Stimulated activated CD8-positive, alpha-beta memory T cell treated with anti-CD3 and anti-CD28 coated beads, Interleukin-15, amount 100 ng/mL, for 48 hours (primary cell): ENCODE results near the gene MAGI3.
"Not testable (repeated sequence)": the region's sequence is repeated elsewhere in the genome, so short reads cannot be mapped to it uniquely, and the experiment has no call there.

ENCODE experiments used
- DNase-seq, 2 donors: peaks; one replicate each; pipeline ENCODE4 v3.0.0-alpha.2; 2020; ENCODE audit warnings: low read depth in 2 of 2

MAGI3 gene

GRCh38 chr1:113515498-113515897, 125.2 kb downstream of the MAGI3 start:
- DNase-seq, result no peak

GRCh38 chr1:113517346-113517745, 127.0 kb downstream of the MAGI3 start:
- no peak for DNase-seq

- no peak for DNase-seq
Measured at GRCh38 chr1:113517983-113518382, 127.7 kb downstream of the MAGI3 start.

- no peak for DNase-seq
Measured at GRCh38 chr1:113519556-113519955, 129.2 kb downstream of the MAGI3 start.

DNA sequence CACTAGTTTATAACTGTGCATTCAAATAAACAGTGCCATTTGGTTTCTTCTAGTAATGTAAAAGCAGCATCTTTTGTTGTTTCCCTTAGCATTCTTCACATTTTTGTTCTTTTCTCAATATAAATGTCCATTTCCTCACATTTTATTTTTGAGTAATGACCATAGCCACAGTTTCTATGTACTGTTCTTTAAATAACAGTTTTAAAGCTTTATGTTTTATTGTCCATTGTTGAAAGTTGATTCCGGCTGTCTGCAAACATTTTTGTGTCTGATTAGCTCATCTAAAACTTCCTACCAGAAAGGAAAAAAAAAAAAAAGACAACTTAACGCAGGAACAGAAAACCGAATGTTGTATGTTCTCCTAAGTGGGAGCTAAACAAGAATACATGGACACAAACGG, 139.7 kb downstream of the MAGI3 start:
- DNase-seq, result no peak

- DNase-seq, result no peak
Measured at GRCh38 chr1:113531321-113531720, 141.0 kb downstream of the MAGI3 start.

- DNase-seq, result no peak
Measured at GRCh38 chr1:113533061-113533460, 142.7 kb downstream of the MAGI3 start.

GRCh38 chr1:113534130-113534817, 144.0 kb downstream of the MAGI3 start:
- no peak for DNase-seq

- DNase-seq, result no peak
Measured at GRCh38 chr1:113534875-113535274, 144.6 kb downstream of the MAGI3 start.

DNA sequence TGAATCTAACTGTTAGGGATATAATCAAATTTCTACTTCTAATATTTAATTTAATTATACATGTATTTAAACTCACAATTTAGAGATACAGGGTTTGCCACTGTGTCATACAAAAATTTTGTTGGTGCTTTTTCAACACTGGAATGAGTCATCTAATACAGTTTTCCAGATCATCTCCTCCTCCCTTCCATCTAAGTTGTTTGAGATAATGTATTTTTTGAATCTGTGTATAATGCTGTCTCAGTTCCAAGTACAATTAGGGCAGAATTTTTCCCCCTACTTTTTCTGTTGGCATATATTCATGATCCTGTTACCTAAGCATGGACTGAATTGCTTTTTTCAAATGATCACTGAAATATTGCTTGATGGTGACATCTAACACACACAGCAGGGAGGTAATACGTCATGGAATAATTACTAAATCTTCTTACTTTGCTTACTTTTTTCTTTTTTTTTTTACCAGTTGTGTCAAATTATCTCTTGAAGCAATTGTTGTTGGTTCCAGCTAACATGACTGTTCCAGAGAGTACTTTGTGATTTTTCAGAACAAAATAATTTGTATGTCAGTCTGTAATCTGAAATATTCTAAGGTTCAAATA, 146.0 kb downstream of the MAGI3 start:
- DNase-seq, result no peak

GRCh38 chr1:113538225-113538624, 147.9 kb downstream of the MAGI3 start:
- no peak for DNase-seq

DNA sequence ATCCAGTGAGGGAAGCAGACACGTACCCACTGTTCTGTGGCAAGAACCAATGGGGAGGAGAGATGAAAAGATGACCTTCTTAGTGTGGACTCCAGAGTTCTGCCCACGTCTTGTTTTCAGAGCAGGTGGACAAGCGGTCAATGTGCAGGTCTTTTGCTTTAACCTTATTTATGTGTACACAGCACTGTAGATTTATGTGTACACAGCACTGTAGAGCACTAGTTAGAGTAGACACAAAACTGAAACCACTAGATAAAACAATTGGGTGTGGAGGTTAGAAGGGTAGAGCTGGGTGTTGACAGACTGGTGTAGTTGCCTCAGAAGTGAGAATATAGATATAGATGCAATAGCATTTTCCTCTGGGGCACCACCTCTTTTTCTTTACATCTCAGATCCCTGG, 150.0 kb downstream of the MAGI3 start:
- no peak for DNase-seq

GRCh38 chr1:113541106-113541505, 150.8 kb downstream of the MAGI3 start:
- no peak for DNase-seq

- no peak for DNase-seq
Measured at GRCh38 chr1:113542221-113542701, 151.9 kb downstream of the MAGI3 start.

GRCh38 chr1:113543110-113543509, 152.8 kb downstream of the MAGI3 start:
- no peak for DNase-seq

- DNase-seq, result no peak
Measured at GRCh38 chr1:113545210-113545609, 154.9 kb downstream of the MAGI3 start.

DNA sequence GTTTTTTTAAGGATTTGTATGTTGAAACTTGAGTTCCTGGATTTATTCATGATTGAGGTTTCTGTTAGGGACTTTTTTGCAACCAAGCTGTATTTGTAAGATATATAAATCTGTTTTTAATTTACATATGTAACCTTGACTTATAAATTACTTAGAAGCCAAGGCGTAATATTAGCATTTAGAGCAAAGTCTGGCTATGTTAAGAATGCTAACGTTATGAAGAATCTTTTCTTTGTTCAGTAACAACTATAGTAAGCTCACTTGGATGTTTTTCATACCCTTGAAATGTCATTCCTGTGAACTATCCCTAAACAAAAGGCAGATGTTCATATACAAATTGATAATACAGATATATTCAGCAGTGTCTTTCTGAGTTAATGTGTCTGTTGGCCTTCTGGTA, 155.3 kb downstream of the MAGI3 start:
- DNase-seq, result no peak

- DNase-seq, result no peak
Measured at GRCh38 chr1:113551728-113552127, 161.4 kb downstream of the MAGI3 start.

GRCh38 chr1:113552244-113552643, 161.9 kb downstream of the MAGI3 start:
- DNase-seq, result no peak

GRCh38 chr1:113557187-113557586, 166.9 kb downstream of the MAGI3 start:
- DNase-seq, result no peak

DNA sequence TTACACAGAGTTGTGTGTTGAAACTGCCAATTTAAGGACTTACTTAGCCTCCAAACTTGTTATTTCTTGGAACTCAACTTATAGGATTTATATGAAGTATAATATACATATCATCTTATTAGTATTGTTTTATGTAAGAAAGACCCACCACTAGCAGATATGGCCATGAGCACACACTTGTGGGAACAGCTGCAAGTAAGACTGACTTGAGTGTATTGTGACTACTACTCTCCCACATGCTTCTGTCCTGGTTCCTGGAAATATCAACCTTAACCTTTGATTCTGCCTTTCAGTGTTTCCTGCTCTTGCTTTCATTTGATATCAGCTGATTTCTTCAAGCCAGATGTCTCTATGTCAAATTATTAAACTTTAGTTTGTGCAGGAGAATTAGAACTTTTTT, 175.3 kb downstream of the MAGI3 start:
- DNase-seq, result no peak

GRCh38 chr1:113567427-113567826, 177.1 kb downstream of the MAGI3 start:
- no peak for DNase-seq

- not testable (repeated sequence) for DNase-seq
Measured at GRCh38 chr1:113575744-113576260, 185.5 kb downstream of the MAGI3 start.
